DOHH2 (cell line): ENCODE data around the gene SMOC2.

Source experiments
- H3F3A ChIP-seq: fragments of 200-600 bp; sonication (generic), shearing (Covaris generic); 2 replicates; pipeline ENCODE4 v1.6.0; 2016; ENCODE audit warnings: antibody characterized with exemption, mild to moderate bottlenecking; ENCODE audit not compliant: control insufficient read depth, insufficient read depth
- H3K27ac ChIP-seq: fragments of 200-600 bp; sonication (generic); 2 replicates; pipeline ENCODE4 v1.5.1; 2014; ENCODE audit warnings: low read depth, mild to moderate bottlenecking, low read length, moderate library complexity
- H3K27me3 ChIP-seq: fragments of 200-600 bp; sonication (generic); 2 replicates; pipeline ENCODE4 v1.6.1; 2014; ENCODE audit warnings: mild to moderate bottlenecking, low read length, mixed read lengths; ENCODE audit not compliant: control insufficient read depth
- H3K36me3 ChIP-seq: fragments of 200-600 bp; sonication (generic); 2 replicates; pipeline ENCODE4 v1.6.1; 2014; ENCODE audit warnings: mild to moderate bottlenecking, low read length, moderate library complexity, mixed read lengths; ENCODE audit not compliant: control insufficient read depth
- H3K4me1 ChIP-seq: fragments of 200-600 bp; sonication (generic); 2 replicates; pipeline ENCODE4 v1.6.1; 2014; ENCODE audit warnings: mild to moderate bottlenecking, low read length, mixed read lengths; ENCODE audit not compliant: control insufficient read depth
- H3K4me2 ChIP-seq: fragments of 200-600 bp; sonication (generic); 2 replicates; pipeline ENCODE4 v1.6.0; 2014; ENCODE audit warnings: mild to moderate bottlenecking, low read length, moderate library complexity
- H3K4me3 ChIP-seq: fragments of 200-600 bp; sonication (generic); 2 replicates; pipeline ENCODE4 v1.5.1; 2014; ENCODE audit warnings: mild to moderate bottlenecking, low read length, mixed read lengths
- H3K79me2 ChIP-seq: fragments of 200-600 bp; sonication (generic); 2 replicates; pipeline ENCODE4 v1.6.1; 2014; ENCODE audit warnings: mild to moderate bottlenecking, low read length, mixed read lengths; ENCODE audit not compliant: control insufficient read depth
- H3K9me2 ChIP-seq: fragments of 200-600 bp; sonication (generic); replicated peaks from 2 replicates; pipeline ENCODE4 v1.6.1; 2014; ENCODE audit warnings: mild to moderate bottlenecking, low read length, mixed read lengths; ENCODE audit not compliant: control insufficient read depth
- H3K9me3 ChIP-seq: fragments of 200-600 bp; sonication (generic); 2 replicates; pipeline ENCODE4 v1.6.1; 2014; ENCODE audit warnings: antibody characterized with exemption, low read length, mixed read lengths; ENCODE audit not compliant: control insufficient read depth, insufficient read depth
- H4K20me1 ChIP-seq: fragments of 200-600 bp; sonication (generic); 2 replicates; pipeline ENCODE4 v1.6.0; 2014; ENCODE audit warnings: low read depth, mild to moderate bottlenecking, antibody characterized with exemption, low read length, moderate library complexity; ENCODE audit not compliant: control insufficient read depth, insufficient read depth
- EZH2phosphoT487 ChIP-seq: fragments of 200-600 bp; sonication (generic); IDR thresholded peaks from 2 replicates; pipeline ENCODE4 v1.6.1; 2017; ENCODE audit warnings: borderline replicate concordance, mild to moderate bottlenecking, antibody characterized with exemption, low read length, moderate library complexity, mixed read lengths
- TF ChIP-seq, protein P1 (sequence below): fragments of 200-600 bp; sonication (generic); IDR thresholded peaks from one replicate; pipeline ENCODE4 v1.5.1; 2014; ENCODE audit warnings: antibody characterized with exemption, mild to moderate bottlenecking, low read depth, low read length; ENCODE audit not compliant: poor library complexity, severe bottlenecking

The SMOC2 gene

DNA sequence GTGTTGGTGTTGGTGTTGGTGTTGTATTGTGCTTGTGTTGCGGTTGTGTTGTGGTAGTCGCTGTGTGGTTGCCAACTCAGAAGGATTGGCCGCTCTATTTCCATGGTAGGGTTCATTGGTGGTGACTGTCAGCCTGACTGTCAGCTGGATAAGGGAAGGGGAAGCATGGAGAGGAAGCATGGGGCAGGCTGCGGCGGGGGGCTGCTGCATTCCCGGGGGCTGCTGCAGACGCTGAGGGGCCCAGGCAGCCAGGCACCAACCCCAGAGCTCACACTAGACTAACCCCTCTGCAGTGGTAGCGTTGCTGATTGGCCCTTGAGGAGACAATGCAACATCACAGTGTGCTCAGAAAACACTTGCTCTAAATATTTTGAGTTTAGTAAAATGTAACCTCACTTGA is 199.2 kb downstream of the SMOC2 start:
- Histone ChIP-seq H3K4me2 (no peak overlapping the region), H3K4me3 (no peak overlapping the region), H3K27ac (no peak overlapping the region), H3K36me3 (no peaks in the 10 kb centered on the region), H3K9me2 (no peaks in the 10 kb centered on the region), H4K20me1 (no peaks in the 10 kb centered on the region), H3K27me3 (no peaks in the 10 kb centered on the region), H3K4me1 (no peaks in the 10 kb centered on the region), H3K9me3 (no peaks in the 10 kb centered on the region; the same call in 1 of the 2 replicates), H3F3A (no peaks in the 10 kb centered on the region), H3K79me2 (no peaks in the 10 kb centered on the region)
- no peak for TF ChIP-seq EZH2phosphoT487
- TF ChIP-seq, protein P1, sequence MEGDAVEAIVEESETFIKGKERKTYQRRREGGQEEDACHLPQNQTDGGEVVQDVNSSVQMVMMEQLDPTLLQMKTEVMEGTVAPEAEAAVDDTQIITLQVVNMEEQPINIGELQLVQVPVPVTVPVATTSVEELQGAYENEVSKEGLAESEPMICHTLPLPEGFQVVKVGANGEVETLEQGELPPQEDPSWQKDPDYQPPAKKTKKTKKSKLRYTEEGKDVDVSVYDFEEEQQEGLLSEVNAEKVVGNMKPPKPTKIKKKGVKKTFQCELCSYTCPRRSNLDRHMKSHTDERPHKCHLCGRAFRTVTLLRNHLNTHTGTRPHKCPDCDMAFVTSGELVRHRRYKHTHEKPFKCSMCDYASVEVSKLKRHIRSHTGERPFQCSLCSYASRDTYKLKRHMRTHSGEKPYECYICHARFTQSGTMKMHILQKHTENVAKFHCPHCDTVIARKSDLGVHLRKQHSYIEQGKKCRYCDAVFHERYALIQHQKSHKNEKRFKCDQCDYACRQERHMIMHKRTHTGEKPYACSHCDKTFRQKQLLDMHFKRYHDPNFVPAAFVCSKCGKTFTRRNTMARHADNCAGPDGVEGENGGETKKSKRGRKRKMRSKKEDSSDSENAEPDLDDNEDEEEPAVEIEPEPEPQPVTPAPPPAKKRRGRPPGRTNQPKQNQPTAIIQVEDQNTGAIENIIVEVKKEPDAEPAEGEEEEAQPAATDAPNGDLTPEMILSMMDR, result no peak

DNA sequence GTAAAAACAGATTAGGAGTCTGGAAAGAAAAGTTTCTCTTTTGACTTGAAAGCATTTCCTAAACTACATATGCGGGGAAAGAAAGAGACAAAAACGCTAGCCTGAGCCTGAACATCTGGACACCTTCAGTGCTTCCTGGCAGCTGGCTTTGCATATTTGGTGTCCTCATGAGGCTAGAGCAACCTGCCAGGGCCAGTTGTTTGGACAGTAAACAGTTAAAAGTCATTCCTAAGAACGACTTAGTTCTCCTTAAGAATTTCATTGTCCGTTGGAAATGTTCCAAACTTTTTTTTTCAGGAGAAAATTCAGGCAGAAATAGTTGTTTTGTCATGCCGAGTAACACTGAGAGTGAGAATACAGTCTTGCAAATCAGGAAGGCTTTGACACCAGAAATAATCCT is 199.8 kb downstream of the SMOC2 start:
- H3K9me2 ChIP-seq, result no peaks in the 10 kb centered on the region
- H3K36me3 ChIP-seq, result no peaks in the 10 kb centered on the region
- H3K4me2 ChIP-seq, result no peak overlapping the region
- H3K4me1 ChIP-seq, result no peaks in the 10 kb centered on the region
- no peaks in the 10 kb centered on the region for H4K20me1 ChIP-seq
- no peaks in the 10 kb centered on the region for H3F3A ChIP-seq
- H3K9me3 ChIP-seq, result no peaks in the 10 kb centered on the region; the same call in 1 of the 2 replicates
- no peaks in the 10 kb centered on the region for H3K27me3 ChIP-seq
- H3K27ac ChIP-seq, result no peak overlapping the region
- TF ChIP-seq, protein P1, result no peak
- no peak for TF ChIP-seq EZH2phosphoT487
- H3K79me2 ChIP-seq, result no peaks in the 10 kb centered on the region
- no peak overlapping the region for H3K4me3 ChIP-seq

GRCh38 chr6:168641446-168641845 is 200.5 kb downstream of the SMOC2 start:
- TF ChIP-seq, protein P1, result no peak
- no peak for TF ChIP-seq EZH2phosphoT487
- H3K4me3 ChIP-seq, result no peak overlapping the region
- H3K9me2 ChIP-seq, result no peaks in the 10 kb centered on the region
- no peak overlapping the region for H3K27ac ChIP-seq
- no peaks in the 10 kb centered on the region for H3K4me1 ChIP-seq
- no peaks in the 10 kb centered on the region for H4K20me1 ChIP-seq
- no peaks in the 10 kb centered on the region; the same call in 1 of the 2 replicates for H3K9me3 ChIP-seq
- no peaks in the 10 kb centered on the region for H3K27me3 ChIP-seq
- no peaks in the 10 kb centered on the region for H3K79me2 ChIP-seq
- H3K36me3 ChIP-seq, result no peaks in the 10 kb centered on the region
- no peaks in the 10 kb centered on the region for H3F3A ChIP-seq
- H3K4me2 ChIP-seq, result no peak overlapping the region
